Astrocyte (in vitro differentiated cells and primary cell): ENCODE data around the gene TBC1D5. TPM values are rescaled to one million over a fixed set of nuclear protein-coding genes. Genes with fewer than 3 reads are reported as not detected.

Experiments
- DNase-seq: peaks from one replicate; pipeline ENCODE4 v3.0.0-alpha.2; 2010; ENCODE audit warnings: low read depth
- FAIRE-seq: peaks from 2 replicates; lab custom pipeline; 2011; peaks lifted over from hg19 to GRCh38; lab: Jason Lieb, UNC
- H2AFZ ChIP-seq: 2 replicates; pipeline ENCODE4 v1.6.0; 2012; ENCODE audit warnings: low read depth, low read length, inconsistent platforms
- H3K27ac ChIP-seq: 2 replicates; pipeline ENCODE4 v1.5.1; 2011; ENCODE audit warnings: low read depth, low read length, inconsistent platforms
- H3K27me3 ChIP-seq: 2 replicates; pipeline ENCODE4 v1.6.0; 2011; ENCODE audit warnings: low read length, inconsistent platforms; ENCODE audit not compliant: insufficient read depth
- H3K36me3 ChIP-seq: 2 replicates; pipeline ENCODE4 v1.5.1; 2011; ENCODE audit warnings: low read length, inconsistent platforms; ENCODE audit not compliant: insufficient read depth
- H3K4me1 ChIP-seq: 2 replicates; pipeline ENCODE4 v1.5.1; 2011; ENCODE audit warnings: low read length, inconsistent platforms; ENCODE audit not compliant: insufficient read depth
- H3K4me2 ChIP-seq: 2 replicates; pipeline ENCODE4 v1.6.0; 2012; ENCODE audit warnings: low read length, inconsistent platforms
- H3K4me3 ChIP-seq: 2 replicates; pipeline ENCODE4 v1.5.1; 2011; ENCODE audit warnings: low read depth, mild to moderate bottlenecking, low read length, inconsistent platforms; ENCODE audit not compliant: insufficient read depth
- H3K79me2 ChIP-seq: 2 replicates; pipeline ENCODE4 v1.6.0; 2012; ENCODE audit warnings: mild to moderate bottlenecking, low read length, inconsistent platforms; ENCODE audit not compliant: insufficient read depth
- H3K9ac ChIP-seq: 2 replicates; pipeline ENCODE4 v1.6.0; 2012; ENCODE audit warnings: mild to moderate bottlenecking, low read length, inconsistent platforms
- H3K9me3 ChIP-seq: 2 replicates; pipeline ENCODE4 v1.5.1; 2012; ENCODE audit warnings: low read depth, mild to moderate bottlenecking, low read length, inconsistent platforms; ENCODE audit not compliant: insufficient read depth
- H4K20me1 ChIP-seq: 2 replicates; pipeline ENCODE4 v1.6.0; 2012; ENCODE audit warnings: low read length, inconsistent platforms; ENCODE audit not compliant: insufficient read depth
- H3K27ac Mint-ChIP-seq: one replicate; pipeline ENCODE4 v1.8.0; 2021; ENCODE audit warnings: mild to moderate bottlenecking, mixed read lengths; ENCODE audit not compliant: unreplicated experiment
- H3K27me3 Mint-ChIP-seq: one replicate; pipeline ENCODE4 v1.8.0; 2021; ENCODE audit warnings: low read depth, mixed read lengths; ENCODE audit not compliant: unreplicated experiment
- H3K36me3 Mint-ChIP-seq: one replicate; pipeline ENCODE4 v1.8.0; 2021; ENCODE audit warnings: low read depth, mixed read lengths; ENCODE audit not compliant: unreplicated experiment
- H3K4me1 Mint-ChIP-seq: one replicate; pipeline ENCODE4 v1.8.0; 2021; ENCODE audit warnings: low read depth, mixed read lengths; ENCODE audit not compliant: unreplicated experiment
- H3K4me3 Mint-ChIP-seq: one replicate; pipeline ENCODE4 v1.8.0; 2021; ENCODE audit warnings: mild to moderate bottlenecking, moderate library complexity, mixed read lengths; ENCODE audit not compliant: unreplicated experiment
- H3K9me3 Mint-ChIP-seq: one replicate; pipeline ENCODE4 v1.8.0; 2021; ENCODE audit warnings: mild to moderate bottlenecking, mixed read lengths; ENCODE audit not compliant: unreplicated experiment
- EZH2 ChIP-seq: IDR thresholded peaks from 2 replicates; pipeline ENCODE4 v1.6.1; 2012; ENCODE audit warnings: mild to moderate bottlenecking, low read length, inconsistent platforms; ENCODE audit not compliant: insufficient read depth
- total RNA-seq: library from RNA; stranded (reverse); gene quantifications from 2 replicates; pipeline ENCODE4 v1.2.1, GENCODE V29; 2021
- TF ChIP-seq, protein P1 (sequence below): IDR thresholded peaks from 2 replicates; pipeline ENCODE4 v1.5.1; 2011; ENCODE audit warnings: low read depth, mild to moderate bottlenecking, inconsistent platforms, low read length, moderate library complexity; ENCODE audit not compliant: insufficient read depth

Gene TBC1D5
- total RNA-seq, 1 donor from 2014 or later, result 23.0 TPM

DNA sequence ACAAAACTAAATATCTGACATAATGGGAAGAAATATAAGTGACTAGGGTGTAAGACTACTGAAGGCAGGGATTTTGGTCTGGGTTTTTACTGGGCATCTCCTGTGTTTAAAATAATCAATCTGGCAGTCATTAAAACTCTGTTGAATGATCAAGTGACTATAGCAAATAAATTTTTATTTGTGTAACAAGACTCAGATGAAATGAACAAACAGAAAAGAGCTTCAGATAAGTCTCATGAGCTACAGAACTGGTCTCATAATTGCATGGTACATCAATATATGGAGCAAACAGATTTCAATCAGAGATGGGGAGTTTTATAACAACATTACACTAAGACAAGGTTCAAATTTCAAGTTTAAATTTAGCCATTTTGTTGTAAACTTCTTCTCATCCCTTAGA is 485.2 kb downstream of the TBC1D5 start:
- H3K4me3 ChIP-seq, result no peak overlapping the region
- Mint-ChIP-seq H3K27ac (no peak overlapping the region), H3K4me3 (no peak overlapping the region), H3K36me3 (no peaks in the 10 kb centered on the region), H3K27me3 (no peaks in the 10 kb centered on the region), H3K9me3 (no peaks in the 10 kb centered on the region), H3K4me1 (no peaks in the 10 kb centered on the region)
- H3K9ac ChIP-seq, result no peak overlapping the region
- no peaks in the 10 kb centered on the region for H4K20me1 ChIP-seq
- DNase-seq (no peak), FAIRE-seq (no peak)
- H2AFZ ChIP-seq, result no peak overlapping the region
- H3K27me3 ChIP-seq, result no peaks in the 10 kb centered on the region
- H3K9me3 ChIP-seq, result no peaks in the 10 kb centered on the region
- H3K27ac ChIP-seq, result no peak overlapping the region
- no peaks in the 10 kb centered on the region for H3K4me1 ChIP-seq
- H3K36me3 ChIP-seq, result no peaks in the 10 kb centered on the region
- H3K79me2 ChIP-seq, result no peaks in the 10 kb centered on the region
- no peak for TF ChIP-seq EZH2
- TF ChIP-seq, protein P1, sequence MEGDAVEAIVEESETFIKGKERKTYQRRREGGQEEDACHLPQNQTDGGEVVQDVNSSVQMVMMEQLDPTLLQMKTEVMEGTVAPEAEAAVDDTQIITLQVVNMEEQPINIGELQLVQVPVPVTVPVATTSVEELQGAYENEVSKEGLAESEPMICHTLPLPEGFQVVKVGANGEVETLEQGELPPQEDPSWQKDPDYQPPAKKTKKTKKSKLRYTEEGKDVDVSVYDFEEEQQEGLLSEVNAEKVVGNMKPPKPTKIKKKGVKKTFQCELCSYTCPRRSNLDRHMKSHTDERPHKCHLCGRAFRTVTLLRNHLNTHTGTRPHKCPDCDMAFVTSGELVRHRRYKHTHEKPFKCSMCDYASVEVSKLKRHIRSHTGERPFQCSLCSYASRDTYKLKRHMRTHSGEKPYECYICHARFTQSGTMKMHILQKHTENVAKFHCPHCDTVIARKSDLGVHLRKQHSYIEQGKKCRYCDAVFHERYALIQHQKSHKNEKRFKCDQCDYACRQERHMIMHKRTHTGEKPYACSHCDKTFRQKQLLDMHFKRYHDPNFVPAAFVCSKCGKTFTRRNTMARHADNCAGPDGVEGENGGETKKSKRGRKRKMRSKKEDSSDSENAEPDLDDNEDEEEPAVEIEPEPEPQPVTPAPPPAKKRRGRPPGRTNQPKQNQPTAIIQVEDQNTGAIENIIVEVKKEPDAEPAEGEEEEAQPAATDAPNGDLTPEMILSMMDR, result no peak
- H3K4me2 ChIP-seq, result no peak overlapping the region

GRCh38 chr3:17243621-17244020 is 498.8 kb downstream of the TBC1D5 start:
- Histone ChIP-seq H3K36me3 (no peaks in the 10 kb centered on the region), H3K4me2 (no peak overlapping the region), H3K27me3 (no peaks in the 10 kb centered on the region), H3K9me3 (no peaks in the 10 kb centered on the region), H3K27ac (no peak overlapping the region), H4K20me1 (no peaks in the 10 kb centered on the region), H3K79me2 (no peaks in the 10 kb centered on the region), H3K4me3 (no peak overlapping the region), H3K9ac (no peak overlapping the region), H3K4me1 (no peaks in the 10 kb centered on the region), H2AFZ (no peak overlapping the region)
- no peaks in the 10 kb centered on the region for H3K9me3 Mint-ChIP-seq
- no peak for FAIRE-seq
- no peak for TF ChIP-seq EZH2
- TF ChIP-seq, protein P1, result no peak
- no peaks in the 10 kb centered on the region for H3K36me3 Mint-ChIP-seq
- no peak for DNase-seq
- no peak overlapping the region for H3K4me3 Mint-ChIP-seq
- H3K27me3 Mint-ChIP-seq, result no peaks in the 10 kb centered on the region
- H3K4me1 Mint-ChIP-seq, result no peaks in the 10 kb centered on the region
- no peak overlapping the region for H3K27ac Mint-ChIP-seq

DNA sequence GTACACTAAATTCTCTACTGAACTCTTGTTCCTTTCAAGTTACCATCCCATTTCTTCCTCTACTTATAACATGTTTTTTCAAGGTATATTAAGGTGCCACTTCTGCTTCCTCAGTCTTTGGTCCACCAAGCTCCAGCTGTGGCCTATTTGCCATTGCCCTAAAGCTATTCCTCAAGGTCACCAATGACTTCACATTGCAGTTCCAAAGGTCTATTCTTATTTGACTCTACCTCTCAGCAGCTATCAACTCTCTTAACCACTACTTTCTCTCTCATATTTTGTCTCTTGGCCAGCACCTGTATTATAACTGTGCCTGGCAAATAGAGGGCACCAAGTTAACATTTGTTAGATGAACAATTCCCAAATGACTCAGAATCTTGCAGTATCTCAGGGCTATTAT is 503.0 kb downstream of the TBC1D5 start:
- Mint-ChIP-seq H3K27me3 (no peaks in the 10 kb centered on the region), H3K4me3 (no peak overlapping the region), H3K4me1 (peaks cover 2% of the 10 kb centered on the region), H3K27ac (no peak overlapping the region), H3K9me3 (no peaks in the 10 kb centered on the region), H3K36me3 (no peaks in the 10 kb centered on the region)
- H3K9me3 ChIP-seq, result no peaks in the 10 kb centered on the region
- no peak for DNase-seq
- H2AFZ ChIP-seq, result no peak overlapping the region
- no peak overlapping the region for H3K9ac ChIP-seq
- no peak for TF ChIP-seq EZH2
- TF ChIP-seq, protein P1, result no peak
- H3K4me2 ChIP-seq, result no peak overlapping the region
- H3K4me3 ChIP-seq, result no peak overlapping the region
- no peaks in the 10 kb centered on the region for H3K4me1 ChIP-seq
- H3K79me2 ChIP-seq, result no peaks in the 10 kb centered on the region
- H3K36me3 ChIP-seq, result no peaks in the 10 kb centered on the region
- no peak overlapping the region for H3K27ac ChIP-seq
- H4K20me1 ChIP-seq, result no peaks in the 10 kb centered on the region
- H3K27me3 ChIP-seq, result no peaks in the 10 kb centered on the region
- no peak for FAIRE-seq
